PFSK-1 (cell line): Measurements from ENCODE around the gene NCAPD3.

Source experiments
- FOXP2 ChIP-seq: optimal IDR thresholded peaks from 2 replicates; pipeline ENCODE3; 2011; ENCODE audit warnings: borderline replicate concordance, control low read depth, inconsistent platforms; ENCODE audit not compliant: insufficient read depth; ENCODE audit errors: extremely low read length, extremely low read depth
- POLR2AphosphoS5 ChIP-seq: IDR thresholded peaks from 2 replicates; pipeline ENCODE4 v1.6.1; 2012; ENCODE audit warnings: low read depth, mild to moderate bottlenecking, control low read depth, low read length, moderate library complexity
- REST ChIP-seq, 2 experiments: IDR thresholded peaks; 2 replicates each; pipeline versions ENCODE4 v1.6.1 to v1.8.0; 2011 to 2012; ENCODE audit warnings: low read depth in 2 of 2, low read length in 2 of 2, control low read depth in 1 of 2, inconsistent platforms in 1 of 2, mild to moderate bottlenecking in 1 of 2, moderate library complexity in 1 of 2; ENCODE audit not compliant: insufficient read depth in 1 of 2
- SIN3A ChIP-seq: IDR thresholded peaks from 2 replicates; pipeline ENCODE4 v1.6.1; 2012; ENCODE audit warnings: mild to moderate bottlenecking, low read length, moderate library complexity, borderline replicate concordance; ENCODE audit not compliant: insufficient read depth
- TAF1 ChIP-seq: IDR thresholded peaks from 2 replicates; pipeline ENCODE4 v1.6.1; 2012; ENCODE audit warnings: low read length, control low read depth, borderline replicate concordance; ENCODE audit not compliant: insufficient read depth

NCAPD3 gene

GRCh38 chr11:134170919-134171281 is 52.9 kb downstream of the NCAPD3 start:
- TF ChIP-seq FOXP2 (no peak), TAF1 (no peak), SIN3A (no peak), POLR2AphosphoS5 (no peak), REST (IDR thresholded peaks at IDR 0.05; ENCODE audit: insufficient read depth in 1 of 2, low read depth in 2 of 2, low read length in 2 of 2) (no peak)

- TF ChIP-seq SIN3A (no peak), POLR2AphosphoS5 (no peak), TAF1 (no peak), REST (IDR thresholded peaks at IDR 0.05; ENCODE audit: insufficient read depth in 1 of 2, low read depth in 2 of 2, low read length in 2 of 2) (no peak), FOXP2 (no peak)
These were observed 53.4 kb downstream of the NCAPD3 start for GRCh38 chr11:134170177-134170918.

GRCh38 chr11:134164490-134165370 is 59.0 kb downstream of the NCAPD3 start:
- TF ChIP-seq POLR2AphosphoS5, result no peak
- no peak for TF ChIP-seq FOXP2
- TF ChIP-seq TAF1, result no peak
- TF ChIP-seq SIN3A, result no peak
- no peak for TF ChIP-seq REST (IDR thresholded peaks at IDR 0.05; ENCODE audit: insufficient read depth in 1 of 2, low read depth in 2 of 2, low read length in 2 of 2)

GRCh38 chr11:134159652-134160051 is 64.1 kb downstream of the NCAPD3 start:
- no peak for TF ChIP-seq FOXP2
- TF ChIP-seq TAF1, result no peak
- TF ChIP-seq POLR2AphosphoS5, result no peak
- TF ChIP-seq REST (IDR thresholded peaks at IDR 0.05; ENCODE audit: insufficient read depth in 1 of 2, low read depth in 2 of 2, low read length in 2 of 2), result no peak
- no peak for TF ChIP-seq SIN3A
